Effector CD8-positive, alpha-beta T cell (primary cell): ENCODE results near the gene MCMBP.

Source experiments
- DNase-seq: peaks from one replicate; lab custom pipeline; 2025; lab: John Stamatoyannopoulos, UW

The MCMBP gene

GRCh38 chr10:119782981-119783664 lies 89.5 kb downstream of the MCMBP start:
- DNase-seq = no peak

- DNase-seq = no peak
These were observed 91.1 kb downstream of the MCMBP start for GRCh38 chr10:119781498-119781897.

DNA sequence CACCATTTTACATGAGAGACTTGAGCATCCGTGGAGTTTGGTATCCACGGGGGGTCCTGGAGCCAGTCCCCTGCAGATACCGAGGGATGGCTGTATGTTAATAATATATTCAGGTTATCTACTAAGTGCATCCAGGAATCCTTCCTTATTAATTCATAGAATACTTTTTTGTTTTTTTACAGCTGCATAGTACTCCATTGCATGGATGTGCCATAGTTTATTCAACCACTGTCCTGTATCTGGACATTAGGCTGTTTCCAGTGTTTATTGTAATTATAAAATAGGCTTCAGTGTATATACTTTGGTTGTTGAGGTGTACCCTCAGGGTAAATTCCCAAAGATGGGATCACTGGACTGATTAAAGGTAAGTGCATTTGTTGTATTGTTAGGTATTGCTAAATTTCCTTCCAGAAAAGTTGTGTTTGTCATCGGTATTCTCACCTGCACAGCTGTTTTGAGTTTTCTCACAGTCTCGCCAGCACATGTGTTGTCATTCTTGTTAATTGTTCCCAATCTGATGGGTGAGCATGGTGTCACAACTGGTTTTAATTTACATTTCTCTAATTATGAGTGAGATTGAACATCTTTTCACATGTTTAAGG lies 91.7 kb downstream of the MCMBP start:
- no peak for DNase-seq
